Measurements from ENCODE around the gene SNED1. TPM values are rescaled to one million over a fixed set of nuclear protein-coding genes. Genes with fewer than 3 reads are reported as not detected.

Gene SNED1
- total RNA-seq, 1 experiment from 2014 or later = not detected

GRCh38 chr2:240991378-240992263 lies 6.8 kb upstream of the SNED1 start:
- peak; percentile 57 for DNase-seq (ENCODE audit: low spot score)

- DNase-seq (ENCODE audit: low spot score) = no peak
Measured at GRCh38 chr2:240992572-240993291, 5.7 kb upstream of the SNED1 start.

- no peak for DNase-seq (ENCODE audit: low spot score)
Measured at GRCh38 chr2:240993446-240994170, 4.8 kb upstream of the SNED1 start.

GRCh38 chr2:240994171-240994896 lies 4.1 kb upstream of the SNED1 start:
- no peak for DNase-seq (ENCODE audit: low spot score)

- no peak for DNase-seq (ENCODE audit: low spot score)
Measured at GRCh38 chr2:240995041-240996021, 3.1 kb upstream of the SNED1 start.

GRCh38 chr2:240996161-240996833 lies 2.1 kb upstream of the SNED1 start:
- no peak for DNase-seq (ENCODE audit: low spot score)

- DNase-seq (ENCODE audit: low spot score) = no peak
Measured at GRCh38 chr2:240996834-240997140, 1.6 kb upstream of the SNED1 start.

GRCh38 chr2:240997141-240997855 lies 1.1 kb upstream of the SNED1 start:
- DNase-seq (ENCODE audit: low spot score) = no peak

- DNase-seq (ENCODE audit: low spot score) = no peak
Measured at GRCh38 chr2:240998706-240998994, 232 bp downstream of the SNED1 start.

GRCh38 chr2:240998995-240999791 lies 775 bp downstream of the SNED1 start:
- DNase-seq (ENCODE audit: low spot score) = no peak

GRCh38 chr2:240999873-241000541 lies 1.6 kb downstream of the SNED1 start:
- no peak for DNase-seq (ENCODE audit: low spot score)

GRCh38 chr2:241000831-241001321 lies 2.5 kb downstream of the SNED1 start:
- no peak for DNase-seq (ENCODE audit: low spot score)

GRCh38 chr2:241001413-241002274 lies 3.2 kb downstream of the SNED1 start:
- no peak for DNase-seq (ENCODE audit: low spot score)

- DNase-seq (ENCODE audit: low spot score) = no peak
Measured at GRCh38 chr2:241002275-241003046, 4.0 kb downstream of the SNED1 start.

- no peak for DNase-seq (ENCODE audit: low spot score)
Measured at GRCh38 chr2:241003047-241003360, 4.6 kb downstream of the SNED1 start.

GRCh38 chr2:241003369-241003768 lies 5.0 kb downstream of the SNED1 start:
- DNase-seq (ENCODE audit: low spot score) = no peak

Measured in HT-29 (cell line).